UCSD-AML1 (cell line): ENCODE data around the gene RGS7.
"Not testable (repeated sequence)": the region's sequence is repeated elsewhere in the genome, so short reads cannot be mapped to it uniquely, and the experiment has no call there.

Experiments
- DNase-seq: peaks from one replicate; lab custom pipeline; 2025; ENCODE audit not compliant: unreplicated experiment; lab: John Stamatoyannopoulos, UW

The RGS7 gene

GRCh38 chr1:240802271-240802670 lies 554.7 kb downstream of the RGS7 start:
- DNase-seq, result no peak

DNA sequence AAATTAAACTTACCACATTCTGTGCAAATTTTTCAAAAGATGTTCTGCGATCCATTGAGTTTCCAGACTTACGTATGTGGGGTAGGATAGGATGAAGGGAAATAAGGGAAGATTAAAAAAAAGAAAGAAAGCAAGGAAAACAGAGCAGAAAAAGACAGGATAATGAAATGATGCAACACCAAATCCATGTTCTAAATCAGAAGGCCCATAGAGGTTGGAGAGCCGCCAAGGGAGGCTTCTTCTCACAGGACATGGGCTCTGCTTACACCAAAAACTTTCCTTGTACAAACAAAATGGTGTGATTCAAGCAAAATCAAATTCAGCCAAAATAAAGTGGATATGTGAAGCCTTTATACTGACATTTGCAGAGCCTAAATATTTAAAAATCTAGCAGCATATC lies 555.6 kb downstream of the RGS7 start:
- no peak for DNase-seq

DNA sequence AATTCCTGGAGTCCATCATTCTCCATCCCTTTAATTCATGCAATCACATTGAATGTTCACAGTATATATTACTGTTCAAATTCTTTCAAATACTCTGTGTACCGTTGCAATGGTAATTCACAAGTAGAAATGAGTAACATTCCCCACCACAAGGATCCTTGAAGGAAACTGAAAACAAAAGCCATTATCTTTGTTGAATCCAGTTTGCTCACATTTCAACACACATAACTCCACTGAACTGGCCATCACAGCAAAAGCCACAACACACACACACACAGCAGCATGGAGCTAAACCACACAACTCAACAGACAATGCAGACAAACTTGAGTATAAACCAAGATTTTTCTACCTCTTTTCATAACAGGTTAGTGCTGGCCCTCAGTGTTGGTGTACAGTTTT lies 556.7 kb downstream of the RGS7 start:
- no peak for DNase-seq

DNA sequence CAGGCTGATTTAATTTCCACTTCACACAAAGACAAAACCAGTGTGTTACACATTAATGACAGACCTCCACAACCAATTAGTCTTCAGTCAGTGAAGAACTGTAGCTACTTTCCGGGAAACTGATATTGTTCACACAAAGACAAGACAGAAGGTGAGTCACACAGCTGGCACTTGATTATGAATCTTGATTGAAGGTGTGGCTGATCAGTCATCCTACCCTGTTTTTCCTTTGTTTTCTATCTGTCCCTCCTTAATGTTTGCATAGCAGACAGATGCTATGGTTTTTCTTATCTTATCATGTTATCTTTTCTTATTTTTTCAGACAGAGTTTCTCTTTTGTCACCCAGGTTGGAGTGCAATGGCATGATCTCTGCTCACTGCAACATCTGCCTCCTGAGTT lies 560.0 kb downstream of the RGS7 start:
- DNase-seq, result no peak

GRCh38 chr1:240794046-240794843 lies 562.8 kb downstream of the RGS7 start:
- no peak for DNase-seq

- DNase-seq, result no peak
These were observed 564.0 kb downstream of the RGS7 start for GRCh38 chr1:240792915-240793529.

DNA sequence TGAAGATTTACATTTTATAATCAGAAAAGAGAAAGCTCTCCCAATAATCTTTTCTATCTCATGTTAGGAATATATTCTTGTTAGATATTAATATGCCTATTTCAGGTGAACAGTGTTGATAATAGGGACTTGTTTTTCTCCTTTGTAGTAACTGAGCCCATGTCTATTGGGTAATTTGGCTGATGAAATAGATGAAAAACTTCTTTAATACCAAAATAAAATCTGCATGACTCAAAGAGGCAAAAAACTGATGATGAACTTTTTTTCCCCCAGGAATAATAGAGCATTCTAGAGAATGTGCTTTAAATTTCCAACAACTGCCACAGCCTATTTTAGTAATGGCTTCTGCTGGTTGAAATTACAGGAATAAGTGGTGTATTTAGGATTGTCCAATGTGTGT lies 566.1 kb downstream of the RGS7 start:
- no peak for DNase-seq

DNA sequence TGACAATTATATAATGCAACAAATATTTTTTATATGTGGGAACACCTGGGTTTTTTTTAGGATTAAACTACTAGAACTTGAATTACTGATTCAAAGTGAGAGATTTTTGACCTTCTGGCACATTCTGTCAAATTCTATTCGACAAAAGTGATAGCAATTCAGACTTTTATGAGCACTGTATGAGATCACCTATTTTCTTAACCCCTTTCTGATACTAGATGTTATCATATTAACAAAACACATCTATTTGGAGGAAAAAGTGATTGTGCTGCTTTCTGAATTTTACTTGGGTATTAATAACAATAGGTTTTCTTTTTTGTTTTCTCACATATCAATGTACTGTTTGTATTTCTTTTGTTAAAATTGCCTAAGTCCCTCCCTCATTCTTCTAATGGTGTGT lies 570.1 kb downstream of the RGS7 start:
- no peak for DNase-seq

DNA sequence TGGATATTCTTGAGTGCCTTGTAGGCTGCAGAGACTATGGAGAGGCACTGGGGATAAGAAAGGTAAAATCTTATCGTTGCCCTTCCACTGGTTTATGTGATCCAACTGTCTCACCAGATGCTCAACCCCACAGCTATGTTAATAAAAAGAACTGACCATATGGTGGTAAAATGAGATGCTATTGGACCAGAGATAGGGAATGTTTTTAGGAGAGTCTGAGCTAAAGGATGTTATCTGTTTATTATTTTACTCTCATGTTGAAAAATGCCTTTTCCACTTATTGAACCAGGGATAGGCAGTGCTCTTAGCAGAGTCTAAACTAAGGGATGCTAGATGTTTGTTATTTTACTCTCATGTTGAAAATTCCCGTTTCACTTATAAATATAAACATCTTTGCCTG lies 572.2 kb downstream of the RGS7 start:
- DNase-seq, result no peak

- not testable (repeated sequence) for DNase-seq
These were observed 573.3 kb downstream of the RGS7 start for GRCh38 chr1:240783728-240784137.

DNA sequence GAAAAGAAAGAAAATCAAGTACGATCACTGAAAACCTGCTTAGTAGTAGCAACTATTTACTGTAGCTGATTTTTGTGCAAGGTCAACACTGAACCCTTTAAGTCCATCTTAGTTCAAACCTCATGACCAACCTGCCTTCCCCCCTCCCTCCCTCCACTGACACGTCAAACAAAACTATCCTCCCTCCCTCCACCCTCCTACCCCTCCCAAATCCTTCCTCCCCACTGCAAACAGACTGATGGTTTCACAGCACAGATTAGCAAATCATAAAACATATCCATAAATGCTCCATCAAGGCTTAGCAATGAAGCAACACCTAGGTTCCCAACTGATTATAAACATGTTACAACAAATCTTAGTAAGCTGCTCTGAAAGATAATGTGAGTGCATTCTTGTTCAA lies 580.8 kb downstream of the RGS7 start:
- DNase-seq, result no peak

DNA sequence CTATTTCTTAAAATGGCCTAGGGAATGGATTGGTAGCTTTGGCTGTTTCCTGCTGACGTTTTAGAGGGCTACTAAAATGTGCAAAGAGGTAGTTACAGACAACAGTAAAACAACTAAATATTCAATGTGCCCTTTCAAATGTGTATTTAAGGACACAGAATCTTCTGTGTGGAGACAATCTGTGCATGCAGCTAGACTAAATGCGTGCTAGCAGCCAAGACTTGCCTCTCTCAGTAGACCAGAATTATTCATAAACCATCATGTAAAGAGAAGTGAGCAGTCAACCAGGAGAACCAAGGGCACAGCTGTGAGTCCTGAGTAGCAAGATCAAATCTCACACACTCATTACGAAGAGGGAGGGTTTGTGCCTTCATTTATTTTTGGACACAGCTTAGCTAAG lies 584.9 kb downstream of the RGS7 start:
- no peak for DNase-seq

DNA sequence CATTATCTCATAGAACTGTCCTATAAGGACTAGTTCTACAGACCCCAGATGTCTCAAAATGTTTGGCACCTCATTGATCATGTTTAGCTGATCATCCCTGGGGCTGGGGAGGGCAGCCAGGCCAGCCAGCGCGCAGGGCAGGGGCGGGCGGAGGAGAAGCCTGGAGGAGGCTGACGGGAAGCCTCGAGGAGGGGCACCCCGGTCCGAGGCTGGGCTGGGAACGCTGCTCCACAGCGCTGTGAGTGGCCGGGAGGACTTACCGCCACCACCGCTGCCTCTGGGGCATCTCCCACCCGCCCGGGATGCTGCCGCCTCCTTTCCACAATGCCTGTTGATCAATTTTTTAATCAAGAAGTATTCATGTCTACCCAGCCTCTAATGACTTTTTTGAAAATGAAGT lies 585.6 kb downstream of the RGS7 start:
- no peak for DNase-seq

DNA sequence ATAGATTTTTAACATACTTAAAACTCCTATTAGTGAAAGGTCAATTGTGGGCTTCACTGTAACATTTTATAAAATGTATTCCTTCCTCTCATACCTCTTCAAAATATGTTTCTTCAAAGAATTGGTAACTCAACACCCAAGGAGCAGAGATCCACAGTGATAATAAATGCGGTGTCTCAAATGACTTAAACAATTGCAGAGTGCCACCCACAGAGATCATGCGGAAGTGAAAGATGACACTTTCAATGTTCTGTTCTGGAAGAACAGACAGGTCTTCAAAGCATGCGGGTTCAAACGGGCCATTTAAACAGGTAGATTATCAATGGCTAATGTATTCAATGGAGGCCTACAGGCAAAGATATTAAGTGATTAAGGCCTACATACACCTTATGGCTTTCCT lies 588.0 kb downstream of the RGS7 start:
- DNase-seq, result no peak

DNA sequence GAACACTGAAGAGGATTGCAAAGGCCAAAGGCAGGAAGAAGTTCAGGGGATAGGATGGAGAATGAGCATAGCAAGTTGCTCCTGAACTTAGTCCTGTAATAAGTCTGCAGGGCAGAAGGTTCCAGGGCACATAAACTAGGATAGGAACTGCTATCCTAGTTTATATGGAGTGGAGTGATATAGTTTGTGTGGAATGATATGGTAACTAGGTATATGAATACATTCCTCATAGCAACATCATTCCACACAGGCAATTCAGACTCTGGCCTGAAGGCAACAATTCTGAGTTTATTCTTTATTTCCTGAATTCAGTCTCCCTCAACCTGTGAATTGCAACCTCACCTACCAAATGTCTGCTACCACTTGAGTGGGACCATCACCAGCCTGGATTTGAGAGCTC lies 590.2 kb downstream of the RGS7 start:
- DNase-seq, result no peak

DNA sequence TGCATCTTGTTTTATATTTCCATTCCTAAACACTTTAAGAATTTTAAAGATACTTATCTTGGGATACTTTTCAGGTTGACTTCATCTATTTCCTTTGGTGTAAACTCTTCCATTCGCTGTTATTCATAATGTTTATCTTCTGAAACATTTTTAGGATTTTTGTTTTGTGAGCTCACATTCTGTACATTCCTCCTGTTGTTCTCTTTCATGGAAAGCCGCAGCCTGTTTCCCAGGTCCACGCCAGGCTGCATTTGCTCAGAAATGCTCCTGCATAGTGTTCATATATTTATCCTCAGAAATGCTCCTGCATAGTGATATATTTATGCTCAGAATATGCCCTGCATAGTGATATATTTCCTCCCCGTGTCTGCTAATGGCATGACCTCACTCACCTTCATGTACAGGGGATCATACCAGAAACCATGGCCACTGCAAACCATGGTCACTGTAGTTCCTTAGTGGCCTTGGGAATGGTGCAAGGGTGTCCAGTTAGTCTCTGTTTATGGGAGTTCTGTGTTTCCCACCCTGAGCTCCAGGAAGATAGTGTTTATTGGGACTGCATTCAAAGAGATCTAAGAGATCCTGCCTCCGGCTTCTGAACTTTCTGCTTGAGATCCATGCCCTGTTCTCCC lies 591.2 kb downstream of the RGS7 start:
- no peak for DNase-seq

DNA sequence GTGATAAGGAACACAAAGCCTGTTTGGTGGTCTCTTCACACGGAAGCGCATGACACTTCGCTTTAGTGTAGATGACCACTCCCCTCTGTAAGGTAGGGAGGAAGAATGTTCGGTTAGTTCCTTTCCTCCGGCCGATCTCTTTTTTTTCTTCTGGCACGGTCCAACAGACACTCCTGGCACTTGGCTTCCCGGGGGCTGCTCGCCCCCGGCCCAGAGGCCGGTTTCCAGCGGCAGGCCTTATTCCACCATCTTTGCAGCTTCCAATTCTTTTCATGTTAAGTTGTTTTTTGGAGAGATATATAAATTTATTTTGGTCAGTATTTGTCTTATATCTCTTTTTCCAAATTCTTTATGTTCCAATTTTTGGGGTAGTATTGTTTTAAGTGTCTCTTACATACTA lies 593.2 kb downstream of the RGS7 start:
- DNase-seq, result no peak

- DNase-seq, result not testable (repeated sequence)
These were observed 593.9 kb downstream of the RGS7 start for GRCh38 chr1:240763095-240763494.

DNA sequence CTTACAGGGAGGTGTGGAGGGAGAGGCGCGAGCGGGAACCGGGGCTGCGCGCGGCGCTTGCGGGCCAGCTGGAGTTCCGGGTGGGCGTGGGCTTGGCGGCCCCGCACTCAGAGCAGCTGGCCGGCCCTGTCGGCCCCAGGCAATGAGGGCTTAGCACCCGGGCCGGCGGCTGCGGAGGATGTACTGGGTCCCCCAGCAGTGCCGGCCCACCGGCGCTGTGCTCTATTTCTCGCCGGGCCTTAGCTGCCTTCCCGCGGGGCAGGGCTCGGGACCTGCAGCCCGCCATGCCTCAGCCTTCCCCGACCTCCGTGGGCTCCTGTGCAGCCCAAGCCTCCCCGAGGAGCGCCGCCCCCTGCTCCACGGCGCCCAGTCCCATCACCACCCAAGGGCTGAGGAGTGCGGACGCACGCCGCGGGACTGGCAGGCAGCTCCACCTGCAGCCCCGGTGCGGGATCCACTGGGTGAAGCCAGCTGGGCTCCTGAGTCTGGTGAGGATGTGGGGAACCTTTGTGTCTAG lies 594.5 kb downstream of the RGS7 start:
- DNase-seq, result not testable (repeated sequence)

DNA sequence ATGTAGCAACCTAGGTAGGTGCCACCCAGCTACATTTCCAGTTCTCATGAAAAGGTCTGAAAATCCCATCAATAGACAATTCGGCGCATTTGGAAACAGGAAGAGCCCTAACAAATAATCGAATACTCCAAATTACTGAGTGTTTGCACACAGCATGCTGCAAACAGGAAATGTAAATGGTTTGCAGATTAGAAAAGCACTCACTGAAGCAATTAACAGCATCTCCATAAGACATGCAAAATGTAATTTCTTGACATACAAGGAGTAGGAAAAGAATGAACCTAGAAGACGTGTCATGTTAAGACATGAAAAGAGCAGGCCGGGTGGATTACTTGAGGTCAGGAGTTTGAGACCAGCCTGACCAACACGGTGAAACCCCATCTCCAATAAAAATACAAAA lies 598.2 kb downstream of the RGS7 start:
- DNase-seq, result not testable (repeated sequence)

DNA sequence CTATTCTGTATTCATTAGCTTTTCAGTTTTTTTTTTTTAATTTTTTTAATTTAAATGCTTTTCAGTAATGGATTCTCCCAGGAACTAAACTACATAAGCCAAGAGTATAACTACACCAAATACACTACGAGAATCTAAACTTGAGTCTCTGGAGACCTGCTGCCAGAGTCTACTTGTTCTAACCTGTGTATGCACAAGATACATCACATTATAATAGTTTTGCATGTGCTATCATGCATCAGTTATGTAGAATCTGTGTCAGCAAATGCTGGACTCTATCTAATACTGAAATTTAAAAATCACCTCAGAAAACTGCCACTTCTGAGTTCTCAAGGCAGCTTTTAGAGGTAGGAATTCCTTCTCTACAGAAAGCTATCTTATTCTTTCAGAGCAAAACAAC lies 598.7 kb downstream of the RGS7 start:
- DNase-seq, result no peak

DNA sequence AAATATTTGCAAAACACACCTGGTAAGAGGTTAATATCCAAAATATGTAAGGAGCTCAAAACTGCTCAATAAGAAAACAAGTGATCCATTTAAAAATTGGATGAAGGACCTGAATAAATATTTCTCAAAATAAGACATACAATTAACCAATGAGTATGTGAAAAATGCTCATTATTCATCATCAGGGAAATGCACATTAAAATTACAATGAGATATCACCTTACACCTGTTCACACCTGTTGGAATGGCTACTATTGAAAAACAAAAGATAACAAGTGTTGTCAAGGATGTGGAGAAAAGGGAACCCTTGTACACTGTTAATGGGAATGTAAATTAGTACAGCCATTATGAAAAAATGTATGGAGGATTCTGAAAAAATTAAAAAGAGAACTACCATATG lies 609.1 kb downstream of the RGS7 start:
- no peak for DNase-seq
